H1 (cell line): ENCODE data around the gene CRX. TPM values are rescaled to one million over a fixed set of nuclear protein-coding genes. Genes with fewer than 3 reads are reported as not detected.

ENCODE experiments used
- BCL11A ChIP-seq, 2 experiments: IDR thresholded peaks; one replicate each; pipeline ENCODE4 v1.6.1; 2011; ENCODE audit warnings: low read depth in 2 of 2, low read length in 2 of 2, mild to moderate bottlenecking in 2 of 2
- polyA plus RNA-seq, 7 experiments: library from polyadenylated mRNA; depleted of rRNA in 3 of 7; stranded (reverse) in 5 of 7; unstranded in 2 of 7; fragments of >200 nt in 5 of 7; fragments of 200-250 nt in 2 of 7; gene quantifications; 1 replicate in 5 of 7; 2 replicates in 1 of 7; 4 replicates in 1 of 7; pipeline versions ENCODE4 v1.2.1 to v1.2.3, GENCODE V29; 2011 to 2013; ENCODE audit warnings: missing spikeins in 2 of 7, mixed read lengths in 2 of 7
- small RNA-seq: library from polyadenylated mRNA; stranded (forward); fragments of <200 nt; extraction: miRNeasy Mini kit (QIAGEN cat#:217004); gene quantifications from one replicate; pipeline ENCODE3, GENCODE V24; 2013; ENCODE audit not compliant: insufficient read depth
- total RNA-seq: library from RNA; stranded (reverse); fragmentation: NEBNext Ultra II Directional; extraction: Animal tissue kit (Norgen Biotek cat#: 25700); gene quantifications from 2 replicates; pipeline ENCODE4 v1.2.1, GENCODE V29; 2021

Gene CRX
- total and polyA plus RNA-seq, 2 of the 8 experiments (the other 6 are each of a cell fraction or from before 2014, with no cell fraction given): 0.08 TPM; not detected in 1

GRCh38 chr19:47891923-47892666 is 70.4 kb downstream of the CRX start (continued):
- no peak for TF ChIP-seq BCL11A (IDR thresholded peaks at IDR 0.05; ENCODE audit: low read depth in 2 of 2, low read length in 2 of 2)
- TF ChIP-seq, all 59 proteins: peak for 9

Small RNA genes within 50 kb of the gene (small RNA-seq; reads per million reads assigned to genes)
- gene AC008745.1: not detected

Other genes starting within 250 kb of the CRX start
- 0.50 TPM in 1 of 2 replicates, not detected in the other for gene ZNF541, start 248.8 kb upstream of the CRX start, total RNA-seq
- 0.05 and 0.11 TPM in 2 replicates for gene ZNF541, start 248.8 kb upstream of the CRX start, polyA plus RNA-seq (2011; rRNA removed)
- gene BICRA, start 212.8 kb upstream of the CRX start, total RNA-seq: 29.2 and 30.0 TPM in 2 replicates
- 1.5 and 3.8 TPM in 2 replicates for gene BICRA, start 212.8 kb upstream of the CRX start, polyA plus RNA-seq (2011; rRNA removed)
- 13.0 and 14.3 TPM in 2 replicates for gene EHD2, start 108.5 kb upstream of the CRX start, total RNA-seq
- 4.5 and 12.4 TPM in 2 replicates for gene EHD2, start 108.5 kb upstream of the CRX start, polyA plus RNA-seq (2011; rRNA removed)
- 245 and 262 TPM in 2 replicates for gene NOP53, start 76.4 kb upstream of the CRX start, total RNA-seq
- gene NOP53, start 76.4 kb upstream of the CRX start, polyA plus RNA-seq (2011; rRNA removed): 107 and 220 TPM in 2 replicates
- gene SELENOW, start 43.2 kb upstream of the CRX start, total RNA-seq: 361 and 371 TPM in 2 replicates
- gene SELENOW, start 43.2 kb upstream of the CRX start, polyA plus RNA-seq (2011; rRNA removed): 588 and 709 TPM in 2 replicates
- gene TPRX1, start 17.4 kb upstream of the CRX start, total RNA-seq: not detected in 2 replicates
- gene TPRX1, start 17.4 kb upstream of the CRX start, polyA plus RNA-seq (2011; rRNA removed): 0.03 and 0.05 TPM in 2 replicates
- gene TPRX2, start 37.3 kb downstream of the CRX start, total RNA-seq: not detected in 2 replicates
- gene TPRX2, start 37.3 kb downstream of the CRX start, polyA plus RNA-seq (2011; rRNA removed): not detected in 2 replicates
- not detected in 2 replicates for gene SULT2A1, start 64.4 kb downstream of the CRX start, total RNA-seq
- gene SULT2A1, start 64.4 kb downstream of the CRX start, polyA plus RNA-seq (2011; rRNA removed): not detected in 2 replicates
- gene BSPH1, start 170.2 kb downstream of the CRX start, total RNA-seq: not detected in 2 replicates
- not detected in 2 replicates for gene BSPH1, start 170.2 kb downstream of the CRX start, polyA plus RNA-seq (2011; rRNA removed)
- not detected in 2 replicates for gene ELSPBP1, start 172.7 kb downstream of the CRX start, total RNA-seq
- not detected in 2 replicates for gene ELSPBP1, start 172.7 kb downstream of the CRX start, polyA plus RNA-seq (2011; rRNA removed)
- gene CABP5, start 222.1 kb downstream of the CRX start, total RNA-seq: not detected in 2 replicates
- not detected in 2 replicates for gene CABP5, start 222.1 kb downstream of the CRX start, polyA plus RNA-seq (2011; rRNA removed)